B cell (primary cell): ENCODE measurements around the gene LIN52.

Experiments used
- EZH2 ChIP-seq: IDR thresholded peaks from 2 replicates; pipeline ENCODE4 v1.6.1; 2012; ENCODE audit warnings: borderline replicate concordance, low read depth, mild to moderate bottlenecking, moderate library complexity, low read length; ENCODE audit not compliant: insufficient read depth, poor library complexity, severe bottlenecking
- TF ChIP-seq, protein P1 (sequence below): fragments of 200-600 bp; IDR thresholded peaks from one replicate; pipeline ENCODE4 v1.8.0; 2022; ENCODE audit warnings: antibody characterized with exemption, mild to moderate bottlenecking

DNA sequence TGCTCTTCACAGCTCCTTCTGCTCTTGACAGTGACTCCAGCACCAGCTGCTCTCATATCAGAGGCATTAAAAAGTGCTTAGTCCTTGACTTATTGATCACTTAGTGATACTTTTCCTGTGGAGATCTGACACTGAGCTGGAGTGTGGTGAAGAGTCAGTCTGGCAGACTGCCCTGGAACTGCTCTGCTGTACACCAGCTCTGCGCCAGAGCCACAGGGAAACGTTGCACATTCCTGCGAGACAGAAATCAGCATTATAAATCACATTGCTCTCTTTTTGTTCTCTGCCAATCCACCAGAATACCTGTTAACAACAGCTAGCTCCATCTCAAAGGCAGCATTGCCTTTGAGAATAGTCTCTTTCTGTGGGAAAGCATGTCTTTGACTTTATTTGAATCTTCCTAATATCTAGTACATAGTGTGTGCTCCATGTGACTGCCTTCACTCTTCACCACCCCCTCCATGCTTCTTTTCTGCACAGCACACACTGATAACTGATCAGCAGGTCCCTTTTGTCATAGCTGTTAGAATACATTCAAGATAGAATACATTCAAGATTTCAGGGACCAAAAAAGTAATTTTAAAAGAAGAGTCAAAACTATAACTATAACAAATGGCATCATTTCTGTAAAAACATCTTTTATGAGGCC lies 106.3 kb downstream of the LIN52 start:
- TF ChIP-seq, protein P1, sequence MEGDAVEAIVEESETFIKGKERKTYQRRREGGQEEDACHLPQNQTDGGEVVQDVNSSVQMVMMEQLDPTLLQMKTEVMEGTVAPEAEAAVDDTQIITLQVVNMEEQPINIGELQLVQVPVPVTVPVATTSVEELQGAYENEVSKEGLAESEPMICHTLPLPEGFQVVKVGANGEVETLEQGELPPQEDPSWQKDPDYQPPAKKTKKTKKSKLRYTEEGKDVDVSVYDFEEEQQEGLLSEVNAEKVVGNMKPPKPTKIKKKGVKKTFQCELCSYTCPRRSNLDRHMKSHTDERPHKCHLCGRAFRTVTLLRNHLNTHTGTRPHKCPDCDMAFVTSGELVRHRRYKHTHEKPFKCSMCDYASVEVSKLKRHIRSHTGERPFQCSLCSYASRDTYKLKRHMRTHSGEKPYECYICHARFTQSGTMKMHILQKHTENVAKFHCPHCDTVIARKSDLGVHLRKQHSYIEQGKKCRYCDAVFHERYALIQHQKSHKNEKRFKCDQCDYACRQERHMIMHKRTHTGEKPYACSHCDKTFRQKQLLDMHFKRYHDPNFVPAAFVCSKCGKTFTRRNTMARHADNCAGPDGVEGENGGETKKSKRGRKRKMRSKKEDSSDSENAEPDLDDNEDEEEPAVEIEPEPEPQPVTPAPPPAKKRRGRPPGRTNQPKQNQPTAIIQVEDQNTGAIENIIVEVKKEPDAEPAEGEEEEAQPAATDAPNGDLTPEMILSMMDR: no peak
- no peak for TF ChIP-seq EZH2
